ENCODE data around the gene SGSM2. TPM values are rescaled to one million over a fixed set of nuclear protein-coding genes. Genes with fewer than 3 reads are reported as not detected.

The SGSM2 gene
- total RNA-seq, 1 donor from 2014 or later = 56.0 TPM

DNA sequence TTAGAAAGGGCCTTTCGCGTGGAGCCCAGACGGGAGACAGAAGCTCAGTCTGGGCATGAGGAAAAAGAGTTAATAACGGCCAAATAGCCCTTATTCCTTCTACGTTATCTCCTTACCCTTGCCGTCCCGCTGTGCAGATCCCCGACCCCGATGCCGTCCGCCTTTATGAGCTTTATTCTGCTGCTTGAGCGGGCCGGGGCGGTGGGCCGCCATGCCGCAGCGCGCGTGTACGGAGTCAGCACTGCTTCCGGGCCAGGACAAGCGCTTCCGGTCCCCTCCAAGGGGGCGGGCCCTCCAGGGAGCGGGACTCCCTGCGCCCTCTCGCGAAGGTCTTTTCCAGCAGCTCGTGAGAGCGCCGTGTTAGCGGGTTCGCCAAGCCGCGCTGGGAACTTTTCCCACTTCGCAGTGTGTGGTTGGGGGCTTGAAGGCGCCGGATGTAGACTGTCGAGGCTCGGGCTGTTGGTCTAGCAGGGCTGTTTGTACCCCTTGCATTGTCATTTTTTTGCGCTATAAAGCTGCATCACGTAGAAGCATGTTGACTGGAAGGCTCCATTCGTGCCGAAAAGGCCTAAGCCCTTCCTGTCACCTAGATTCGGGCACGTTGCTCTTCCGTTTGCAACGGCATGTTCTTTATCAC is 968 bp upstream of the SGSM2 start, which contains the start of gene TSR1:
Gene TSR1 (minus strand): TSS at position 243 of the 637 bp plus-strand sequence. CDS start 30 bp downstream, at position 213.
- Mint-ChIP-seq H3K36me3 (ENCODE audit: unreplicated experiment) (peaks cover 11% of the 10 kb centered on the region), H3K4me1 (ENCODE audit: unreplicated experiment) (peaks cover 25% of the 10 kb centered on the region), H3K27me3 (ENCODE audit: unreplicated experiment) (no peaks in the 10 kb centered on the region), H3K27ac (ENCODE audit: unreplicated experiment) (peak within 1 kb of the TSS; percentile 94), H3K4me3 (ENCODE audit: unreplicated experiment) (peak within 1 kb of the TSS; percentile 99), H3K9me3 (ENCODE audit: unreplicated experiment) (no peaks in the 10 kb centered on the region)
- DNase-seq (ENCODE audit: extremely low spot score, unreplicated experiment) = peak; percentile 96
- peak; percentile 30 for TF ChIP-seq CTCF (IDR thresholded peaks at IDR 0.05)

DNA sequence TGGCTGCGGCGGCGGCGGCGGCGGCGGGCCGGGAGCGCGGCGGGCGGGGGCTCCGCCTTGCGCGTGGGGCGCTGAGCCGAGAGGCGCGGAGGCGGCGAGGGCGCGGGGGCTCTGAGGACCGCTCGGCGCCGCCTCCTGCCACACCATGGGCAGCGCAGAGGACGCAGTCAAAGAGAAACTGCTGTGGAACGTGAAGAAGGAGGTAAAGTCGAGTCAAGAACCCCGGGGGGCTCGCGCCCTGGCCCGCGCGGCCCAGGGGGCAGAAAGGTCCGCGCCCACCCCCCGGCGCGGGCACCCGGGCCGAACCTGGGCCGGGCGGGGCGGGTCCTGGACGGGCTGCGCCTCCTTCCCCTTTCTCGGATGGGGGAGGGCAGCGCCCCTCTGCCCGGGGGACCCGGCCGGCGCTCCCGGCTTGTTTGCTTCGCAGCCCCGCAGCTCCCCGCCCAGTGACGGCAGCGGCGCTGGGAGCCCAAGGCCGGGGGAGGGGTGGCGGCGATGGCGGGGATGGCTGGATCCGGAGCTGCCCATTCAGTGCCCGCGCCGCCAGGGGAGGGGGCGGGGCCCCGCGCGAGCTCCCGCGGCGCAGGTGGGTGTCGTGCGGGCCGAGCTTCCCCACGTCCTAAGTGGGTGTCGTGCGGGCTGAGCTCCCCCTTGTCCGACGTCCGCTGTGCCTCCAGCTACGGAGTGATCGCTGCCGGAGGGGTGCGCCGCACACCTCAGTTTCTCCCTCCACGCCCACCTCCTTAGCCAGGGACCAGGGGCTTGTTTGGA is 428 bp downstream of the SGSM2 start:
- Mint-ChIP-seq H3K27ac (ENCODE audit: unreplicated experiment) (peak overlapping the region; percentile 63), H3K36me3 (ENCODE audit: unreplicated experiment) (peaks cover 13% of the 10 kb centered on the region), H3K9me3 (ENCODE audit: unreplicated experiment) (no peaks in the 10 kb centered on the region)

GRCh38 chr17:2338315-2338657 is 985 bp downstream of the SGSM2 start:
- Mint-ChIP-seq H3K27me3 (ENCODE audit: unreplicated experiment) (no peaks in the 10 kb centered on the region), H3K4me1 (ENCODE audit: unreplicated experiment) (peaks cover 25% of the 10 kb centered on the region), H3K9me3 (ENCODE audit: unreplicated experiment) (no peaks in the 10 kb centered on the region), H3K4me3 (ENCODE audit: unreplicated experiment) (peak overlapping the region; percentile 72), H3K27ac (ENCODE audit: unreplicated experiment) (peak overlapping the region; percentile 63), H3K36me3 (ENCODE audit: unreplicated experiment) (peaks cover 13% of the 10 kb centered on the region)
- TF ChIP-seq CTCF (IDR thresholded peaks at IDR 0.05) = no peak
- no peak for DNase-seq (ENCODE audit: extremely low spot score, unreplicated experiment)

More for the DNA sequence above, 428 bp downstream of the SGSM2 start:
- DNase-seq (ENCODE audit: extremely low spot score, unreplicated experiment) = peak; percentile 89
- H3K4me3 Mint-ChIP-seq (ENCODE audit: unreplicated experiment) = peak overlapping the region; percentile 72
- H3K27me3 Mint-ChIP-seq (ENCODE audit: unreplicated experiment) = no peaks in the 10 kb centered on the region
- TF ChIP-seq CTCF (IDR thresholded peaks at IDR 0.05) = no peak
- H3K4me1 Mint-ChIP-seq (ENCODE audit: unreplicated experiment) = peaks cover 25% of the 10 kb centered on the region

GRCh38 chr17:2343421-2343820 is 6.1 kb downstream of the SGSM2 start:
- Mint-ChIP-seq H3K9me3 (ENCODE audit: unreplicated experiment) (no peaks in the 10 kb centered on the region), H3K36me3 (ENCODE audit: unreplicated experiment) (peaks cover 2% of the 10 kb centered on the region), H3K4me3 (ENCODE audit: unreplicated experiment) (no peak overlapping the region), H3K27me3 (ENCODE audit: unreplicated experiment) (no peaks in the 10 kb centered on the region), H3K27ac (ENCODE audit: unreplicated experiment) (no peak overlapping the region), H3K4me1 (ENCODE audit: unreplicated experiment) (peaks cover 14% of the 10 kb centered on the region)
- TF ChIP-seq CTCF (IDR thresholded peaks at IDR 0.05) = no peak
- no peak for DNase-seq (ENCODE audit: extremely low spot score, unreplicated experiment)

- H3K4me3 Mint-ChIP-seq (ENCODE audit: unreplicated experiment) = no peak overlapping the region
- no peak overlapping the region for H3K27ac Mint-ChIP-seq (ENCODE audit: unreplicated experiment)
- no peaks in the 10 kb centered on the region for H3K27me3 Mint-ChIP-seq (ENCODE audit: unreplicated experiment)
- peaks cover 2% of the 10 kb centered on the region for H3K36me3 Mint-ChIP-seq (ENCODE audit: unreplicated experiment)
- peaks cover 13% of the 10 kb centered on the region for H3K4me1 Mint-ChIP-seq (ENCODE audit: unreplicated experiment)
- DNase-seq (ENCODE audit: extremely low spot score, unreplicated experiment) = no peak
- no peaks in the 10 kb centered on the region for H3K9me3 Mint-ChIP-seq (ENCODE audit: unreplicated experiment)
- no peak for TF ChIP-seq CTCF (IDR thresholded peaks at IDR 0.05)
Observed at GRCh38 chr17:2344528-2344927, 7.2 kb downstream of the SGSM2 start.

Data from osteocyte (in vitro differentiated cells).